ENCODE measurements around the gene TBX10. TPM values are rescaled to one million over a fixed set of nuclear protein-coding genes. Genes with fewer than 3 reads are reported as not detected.
"Not testable (repeated sequence)": the region's sequence is repeated elsewhere in the genome, so short reads cannot be mapped to it uniquely, and the experiment has no call there.

Gene TBX10
- total RNA-seq, 1 experiment from 2014 or later = not detected

DNA sequence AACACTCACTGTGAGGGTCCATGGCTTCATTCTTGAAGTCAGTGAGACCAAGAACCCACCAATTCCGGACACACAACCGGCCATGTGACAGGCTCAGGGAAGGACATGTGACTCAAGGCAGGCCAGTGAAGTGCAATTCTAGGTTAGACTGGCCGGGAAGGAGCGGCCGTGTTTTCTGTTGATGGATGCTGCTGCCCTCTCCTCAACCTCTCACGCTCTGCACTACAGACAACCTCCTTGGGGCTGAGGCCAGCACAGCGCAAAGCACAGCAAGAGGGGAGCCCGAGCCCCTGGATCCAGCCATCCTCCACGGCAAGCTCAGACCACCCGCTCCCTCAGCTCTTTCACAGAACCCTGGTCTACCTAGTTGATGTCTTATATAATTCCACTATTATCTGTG is 12.6 kb downstream of the TBX10 start:
- ChIA-PET RAD21 (ENCODE audit: low non-redundant PET in 1 of 2, low total read pairs in 2 of 2, uncharacterized antibody in 2 of 2, unreplicated experiment in 2 of 2) (no interaction called here), POLR2A (no interaction called here), CTCF (interaction anchor here (1.6 kb wide), 1 partner anchor 65 kb away, joined by 4 read pairs; no protein-coding TSS in a partner anchor)
- no peaks in the 10 kb centered on the region for H3K9me3 ChIP-seq (ENCODE audit: control insufficient read depth in 1 of 2, insufficient read depth in 1 of 2, low read depth in 1 of 2, low read length in 2 of 2)
- BruUV-seq (replicated peaks) = no TSS peak
- H3K79me2 ChIP-seq (ENCODE audit: insufficient read depth, low read length) = no peaks in the 10 kb centered on the region
- H3K27me3 ChIP-seq (ENCODE audit: insufficient read depth, low read length) = no peaks in the 10 kb centered on the region
- peaks cover 5 to 25% of the 10 kb centered on the region in 2 experiments; a peak in 3 of 4 replicates for H3K4me1 ChIP-seq (ENCODE audit: control insufficient read depth in 1 of 2, insufficient read depth in 2 of 2, low read length in 2 of 2)
- H2AFZ ChIP-seq (ENCODE audit: low read depth, low read length, poor library complexity, severe bottlenecking) = no peak overlapping the region
- intact Hi-C loops (cut with micrococcal nuclease) = no loop called here
- no peak overlapping the region for H3K4me2 ChIP-seq (ENCODE audit: low read length)
- H3K27ac ChIP-seq (ENCODE audit: low read depth, low read length) = no peak overlapping the region
- no peaks in the 10 kb centered on the region for H4K20me1 ChIP-seq (ENCODE audit: insufficient read depth)
- no peaks in the 10 kb centered on the region for H3K36me3 ChIP-seq (ENCODE audit: control insufficient read depth in 1 of 2, insufficient read depth in 2 of 2, low read length in 2 of 2)
- H3K4me3 ChIP-seq (replicated peaks in 1 of 2; ENCODE audit: low read depth in 1 of 2, low read length in 2 of 2) = no peak overlapping the region
- no peak for TF ChIP-seq TCF7L2 (IDR thresholded peaks at IDR 0.05; ENCODE audit: borderline replicate concordance, extremely low read depth, insufficient read depth, insufficient read length)
- TF ChIP-seq, protein P1, sequence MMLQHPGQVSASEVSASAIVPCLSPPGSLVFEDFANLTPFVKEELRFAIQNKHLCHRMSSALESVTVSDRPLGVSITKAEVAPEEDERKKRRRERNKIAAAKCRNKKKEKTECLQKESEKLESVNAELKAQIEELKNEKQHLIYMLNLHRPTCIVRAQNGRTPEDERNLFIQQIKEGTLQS (IDR thresholded peaks at IDR 0.05) = no peak
- TF ChIP-seq, protein P2, sequence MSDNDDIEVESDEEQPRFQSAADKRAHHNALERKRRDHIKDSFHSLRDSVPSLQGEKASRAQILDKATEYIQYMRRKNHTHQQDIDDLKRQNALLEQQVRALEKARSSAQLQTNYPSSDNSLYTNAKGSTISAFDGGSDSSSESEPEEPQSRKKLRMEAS (IDR thresholded peaks at IDR 0.05) = no peak
- no peak for TF ChIP-seq FOSL1 (IDR thresholded peaks at IDR 0.05; ENCODE audit: low read depth)
- no peak for TF ChIP-seq CBX3 (IDR thresholded peaks at IDR 0.05; ENCODE audit: low read depth)
- TF ChIP-seq EZH2phosphoT487 (IDR thresholded peaks at IDR 0.05; ENCODE audit: borderline replicate concordance) = no peak
- TF ChIP-seq POLR2AphosphoS5 (IDR thresholded peaks at IDR 0.05; ENCODE audit: low read depth, low read length) = no peak
- TF ChIP-seq ELF1 (IDR thresholded peaks at IDR 0.05; ENCODE audit: borderline replicate concordance, low read depth) = no peak
- no peak for TF ChIP-seq JUND (IDR thresholded peaks at IDR 0.05)
- no peak for TF ChIP-seq RAD21 (IDR thresholded peaks at IDR 0.05; ENCODE audit: low read depth)
- TF ChIP-seq, protein P3, sequence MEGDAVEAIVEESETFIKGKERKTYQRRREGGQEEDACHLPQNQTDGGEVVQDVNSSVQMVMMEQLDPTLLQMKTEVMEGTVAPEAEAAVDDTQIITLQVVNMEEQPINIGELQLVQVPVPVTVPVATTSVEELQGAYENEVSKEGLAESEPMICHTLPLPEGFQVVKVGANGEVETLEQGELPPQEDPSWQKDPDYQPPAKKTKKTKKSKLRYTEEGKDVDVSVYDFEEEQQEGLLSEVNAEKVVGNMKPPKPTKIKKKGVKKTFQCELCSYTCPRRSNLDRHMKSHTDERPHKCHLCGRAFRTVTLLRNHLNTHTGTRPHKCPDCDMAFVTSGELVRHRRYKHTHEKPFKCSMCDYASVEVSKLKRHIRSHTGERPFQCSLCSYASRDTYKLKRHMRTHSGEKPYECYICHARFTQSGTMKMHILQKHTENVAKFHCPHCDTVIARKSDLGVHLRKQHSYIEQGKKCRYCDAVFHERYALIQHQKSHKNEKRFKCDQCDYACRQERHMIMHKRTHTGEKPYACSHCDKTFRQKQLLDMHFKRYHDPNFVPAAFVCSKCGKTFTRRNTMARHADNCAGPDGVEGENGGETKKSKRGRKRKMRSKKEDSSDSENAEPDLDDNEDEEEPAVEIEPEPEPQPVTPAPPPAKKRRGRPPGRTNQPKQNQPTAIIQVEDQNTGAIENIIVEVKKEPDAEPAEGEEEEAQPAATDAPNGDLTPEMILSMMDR (IDR thresholded peaks at IDR 0.05 in 2 of 3, conservative IDR thresholded peaks at IDR 0.05 in 1 of 3; ENCODE audit: borderline replicate concordance in 1 of 3, insufficient read depth in 1 of 3, low read depth in 2 of 3, low read length in 2 of 3) = no peak
- TF ChIP-seq SRF (IDR thresholded peaks at IDR 0.05; ENCODE audit: low read depth) = no peak
- TF ChIP-seq EZH2 (IDR thresholded peaks at IDR 0.05) = no peak
- no peak for TF ChIP-seq YY1 (IDR thresholded peaks at IDR 0.05; ENCODE audit: extremely low read depth, insufficient replicate concordance, low read depth, low read length)
- DNase-seq (ENCODE audit: low read depth, low spot score) (no peak), ATAC-seq (no peak)
- H3K9me2 ChIP-seq (ENCODE audit: insufficient read depth) = no peaks in the 10 kb centered on the region
- H3K9ac ChIP-seq (ENCODE audit: low read length) = no peak overlapping the region

DNA sequence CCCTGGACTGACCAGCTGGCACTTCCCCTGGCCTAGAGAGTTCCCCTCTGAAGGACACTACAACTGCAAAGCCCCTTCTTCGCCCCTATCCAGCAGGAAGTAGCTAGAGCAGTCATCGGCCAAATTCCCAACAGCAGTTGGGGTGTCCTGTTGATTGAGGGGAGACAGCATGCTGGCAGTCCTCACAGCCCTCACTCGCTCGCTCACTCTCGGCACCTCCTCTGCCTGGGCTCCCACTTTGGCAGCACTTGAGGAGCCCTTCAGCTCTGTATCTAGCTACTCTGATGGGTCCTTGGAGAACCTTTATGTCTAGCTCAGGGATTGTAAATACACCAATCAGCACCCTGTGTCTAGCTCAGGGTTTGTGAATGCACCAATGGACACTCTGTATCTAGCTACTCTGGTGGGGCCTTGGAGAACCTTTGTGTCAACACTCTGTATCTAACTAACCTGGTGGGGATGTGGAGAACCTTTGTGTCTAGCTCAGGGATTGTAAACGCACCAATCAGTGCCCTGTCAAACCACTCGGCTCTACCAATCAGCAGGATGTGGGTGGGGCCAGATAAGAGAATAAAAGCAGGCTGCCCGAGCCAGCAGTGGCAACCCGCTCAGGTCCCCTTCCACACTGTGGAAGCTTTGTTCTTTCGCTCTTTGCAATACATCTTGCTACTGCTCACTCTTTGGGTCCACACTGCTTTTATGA is 13.3 kb downstream of the TBX10 start:
- H3K79me2 ChIP-seq (ENCODE audit: insufficient read depth, low read length); H3K4me2 ChIP-seq (ENCODE audit: low read length); BruUV-seq (replicated peaks); POLR2A ChIA-PET; CTCF ChIA-PET; H3K27me3 ChIP-seq (ENCODE audit: insufficient read depth, low read length); H3K4me3 ChIP-seq (replicated peaks in 1 of 2; ENCODE audit: low read depth in 1 of 2, low read length in 2 of 2); DNase-seq (ENCODE audit: low read depth, low spot score); H3K9me2 ChIP-seq (ENCODE audit: insufficient read depth); RAD21 ChIA-PET (ENCODE audit: low non-redundant PET in 1 of 2, low total read pairs in 2 of 2, uncharacterized antibody in 2 of 2, unreplicated experiment in 2 of 2); H2AFZ ChIP-seq (ENCODE audit: low read depth, low read length, poor library complexity, severe bottlenecking); intact Hi-C loops (cut with micrococcal nuclease); H3K36me3 ChIP-seq (ENCODE audit: control insufficient read depth in 1 of 2, insufficient read depth in 2 of 2, low read length in 2 of 2); H3K9ac ChIP-seq (ENCODE audit: low read length); H3K27ac ChIP-seq (ENCODE audit: low read depth, low read length); ATAC-seq; H3K9me3 ChIP-seq (ENCODE audit: control insufficient read depth in 1 of 2, insufficient read depth in 1 of 2, low read depth in 1 of 2, low read length in 2 of 2); H4K20me1 ChIP-seq (ENCODE audit: insufficient read depth): not testable (repeated sequence)
- H3K4me1 ChIP-seq (ENCODE audit: control insufficient read depth in 1 of 2, insufficient read depth in 2 of 2, low read length in 2 of 2) = peaks cover 5 to 24% of the 10 kb centered on the region in 2 experiments; a peak in 3 of 4 replicates

Measured in HCT116 (cell line).